Activated T-helper 2 cell treated with anti-CD3 and anti-CD28 coated beads, Interferon-gamma antibody, Interleukin-2, Interleukin-4, amounts not matched to agents 10 μg/mL and 5 μg/mL and 100 μg/mL, durations not matched to agents 14 hours and 24 hours and 36 hours (primary cell): ENCODE measurements around the gene COX19. TPM values are rescaled to one million over a fixed set of nuclear protein-coding genes. Genes with fewer than 3 reads are reported as not detected.
A peak's percentile ranks its signal among the peaks of the same experiment; 100 is the strongest.
"Not testable (repeated sequence)": the region's sequence is repeated elsewhere in the genome, so short reads cannot be mapped to it uniquely, and the experiment has no call there.

ENCODE experiments used
- DNase-seq: peaks from one replicate; pipeline ENCODE4 v3.0.0; 2021; ENCODE audit warnings: low spot score
- H3K27ac Mint-ChIP-seq: one replicate; pipeline ENCODE4 v1.8.0; 2021; ENCODE audit warnings: mixed read lengths
- H3K27me3 Mint-ChIP-seq: one replicate; pipeline ENCODE4 v1.8.0; 2021; ENCODE audit warnings: low read depth, mixed read lengths
- H3K36me3 Mint-ChIP-seq: one replicate; pipeline ENCODE4 v1.8.0; 2021; ENCODE audit warnings: low read depth, mixed read lengths
- H3K4me1 Mint-ChIP-seq: one replicate; pipeline ENCODE4 v1.8.0; 2021; ENCODE audit warnings: low read depth, mixed read lengths
- H3K4me3 Mint-ChIP-seq: one replicate; pipeline ENCODE4 v1.8.0; 2021; ENCODE audit warnings: low read depth, mild to moderate bottlenecking, moderate library complexity, mixed read lengths
- H3K9me3 Mint-ChIP-seq: one replicate; pipeline ENCODE4 v1.8.0; 2021; ENCODE audit warnings: mixed read lengths
- intact Hi-C: fragments of 100-400 bp; cut with micrococcal nuclease; formaldehyde crosslinking; loops from one replicate; pipeline ENCODE4 v1.15.1; 2023
- total RNA-seq: library from RNA; stranded (reverse); gene quantifications from 2 replicates; pipeline ENCODE4 v1.2.3, GENCODE V29; 2022

Gene COX19
- total RNA-seq, 1 donor from 2014 or later: 17.2 TPM

DNA sequence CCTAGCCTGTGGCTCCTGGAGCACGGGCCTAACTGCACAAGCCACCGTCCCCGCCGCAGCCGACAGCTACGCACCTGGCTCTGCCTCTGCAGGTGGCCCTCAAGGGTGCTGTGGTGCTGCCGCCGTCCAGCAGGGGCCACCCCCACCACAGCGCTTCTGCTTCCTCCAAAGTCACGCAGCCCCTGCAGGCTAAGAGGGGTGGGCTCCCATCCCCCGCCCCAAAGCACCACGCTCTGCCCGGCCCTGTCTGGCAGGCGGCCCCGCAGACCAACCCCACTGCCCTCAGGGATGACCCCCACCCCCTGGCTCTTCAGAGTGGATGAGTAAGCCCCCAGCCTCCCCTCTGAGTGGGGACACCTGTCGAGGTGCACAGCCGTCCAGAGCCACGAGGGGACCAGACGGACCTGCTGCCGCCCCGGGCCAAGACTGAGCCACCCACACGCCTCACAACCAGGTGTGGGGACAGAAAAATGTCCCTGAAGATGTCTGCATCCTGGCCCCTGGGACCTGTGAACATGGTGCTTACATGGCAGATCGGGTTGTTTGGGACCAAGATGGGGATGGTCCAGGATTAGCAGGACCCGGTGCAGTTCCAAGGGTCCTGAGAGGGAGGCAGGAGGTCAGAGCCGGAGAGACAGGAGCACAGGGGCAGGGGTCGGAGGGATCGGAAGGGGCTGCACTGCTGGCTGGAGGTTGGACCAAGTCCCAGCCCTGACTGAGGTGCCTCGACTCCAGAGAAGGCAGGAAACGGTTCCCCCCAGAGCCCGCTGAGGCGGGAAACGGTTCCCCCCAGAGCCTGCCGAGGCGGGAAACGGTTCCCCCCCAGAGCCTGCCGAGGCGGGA, 11.9 kb downstream of the COX19 start:
- H3K36me3 Mint-ChIP-seq: peaks cover 19% of the 10 kb centered on the region
- no peak for DNase-seq
- intact Hi-C loops: no loop called here
- peaks cover 2% of the 10 kb centered on the region for H3K4me1 Mint-ChIP-seq
- H3K27ac Mint-ChIP-seq: no peak overlapping the region
- H3K4me3 Mint-ChIP-seq: no peak overlapping the region
- peaks cover 2% of the 10 kb centered on the region for H3K27me3 Mint-ChIP-seq
- no peaks in the 10 kb centered on the region for H3K9me3 Mint-ChIP-seq

DNA sequence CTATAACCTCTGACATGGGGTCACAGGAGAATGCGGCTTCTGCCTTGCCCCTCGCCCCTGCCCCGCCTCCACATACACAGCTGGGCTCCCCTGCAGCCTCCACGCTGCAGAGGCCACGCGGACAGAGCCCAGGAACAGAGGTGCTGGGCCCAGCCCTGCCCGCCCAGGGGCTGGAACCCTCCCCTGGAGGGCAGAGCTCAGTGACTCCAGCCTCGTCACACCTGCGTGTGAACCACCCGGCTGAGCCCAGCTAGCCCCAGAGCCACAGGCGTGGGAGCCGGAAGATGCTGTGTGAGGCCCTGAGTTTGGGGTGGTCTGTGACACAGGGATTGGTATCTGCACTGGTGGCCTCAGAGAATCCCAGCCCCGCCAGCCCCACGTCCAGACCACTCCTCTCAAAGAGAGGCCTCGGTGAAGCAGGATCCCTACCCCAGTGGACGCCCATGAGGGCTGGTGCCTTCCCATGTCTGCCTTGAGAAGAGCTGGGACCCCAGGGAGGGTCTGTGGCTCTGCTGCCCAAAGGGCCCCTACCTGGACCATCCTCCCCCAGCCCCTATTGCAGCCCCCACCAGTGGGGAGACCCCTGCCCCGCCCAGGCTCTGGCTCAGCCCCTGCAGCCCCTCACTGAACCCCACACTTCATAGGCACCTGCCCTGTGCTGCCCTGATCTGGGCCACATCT, 12.8 kb downstream of the COX19 start:
- H3K4me1 Mint-ChIP-seq: peaks cover 2% of the 10 kb centered on the region
- H3K36me3 Mint-ChIP-seq: peaks cover 11% of the 10 kb centered on the region
- peaks cover 2% of the 10 kb centered on the region for H3K27me3 Mint-ChIP-seq
- intact Hi-C loops: no loop called here
- no peak for DNase-seq
- no peak overlapping the region for H3K27ac Mint-ChIP-seq
- no peaks in the 10 kb centered on the region for H3K9me3 Mint-ChIP-seq
- H3K4me3 Mint-ChIP-seq: no peak overlapping the region

DNA sequence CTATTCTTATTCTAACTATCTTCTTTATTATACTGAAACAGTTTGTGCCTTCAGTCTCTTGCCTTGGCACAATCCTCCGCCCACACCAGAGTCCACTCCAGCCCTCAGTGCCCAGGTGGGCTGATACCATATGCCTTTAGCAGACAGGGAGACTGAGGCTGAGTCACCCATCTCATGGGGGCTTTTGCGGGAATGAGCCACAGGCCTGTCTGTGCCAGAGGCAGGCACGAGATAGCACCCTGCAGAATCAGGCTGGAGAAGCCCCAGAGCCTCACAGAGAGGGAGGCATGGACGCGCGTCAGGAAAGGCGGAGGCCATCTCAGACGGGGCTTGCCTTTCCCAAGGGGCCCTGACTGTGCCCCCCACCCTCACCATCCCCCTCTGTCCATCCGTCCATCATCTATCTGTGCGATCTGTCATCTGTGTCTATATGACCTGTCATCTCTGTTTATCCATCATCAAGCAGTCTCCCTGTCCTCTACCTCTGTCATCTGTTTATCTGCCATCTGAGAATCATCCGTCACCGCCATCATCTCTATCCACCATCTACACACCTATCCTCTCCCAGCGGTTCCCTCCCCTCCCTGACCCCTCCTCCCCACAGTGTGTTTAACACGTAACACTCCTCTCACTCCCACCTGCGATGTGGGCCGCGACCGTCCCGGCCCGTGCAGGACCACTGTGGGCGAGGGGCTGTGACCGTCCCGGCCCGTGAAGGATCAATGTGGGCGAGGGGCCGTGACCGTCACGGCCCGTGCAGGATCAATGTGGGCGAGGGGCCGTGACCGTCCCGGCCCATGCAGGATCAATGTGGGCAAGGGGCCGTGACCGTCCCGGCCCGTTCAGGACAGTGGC, 13.6 kb downstream of the COX19 start:
- Mint-ChIP-seq H3K9me3 (no peaks in the 10 kb centered on the region), H3K27me3 (peaks cover 2% of the 10 kb centered on the region), H3K4me3 (no peak overlapping the region), H3K27ac (no peak overlapping the region), H3K4me1 (peaks cover 2% of the 10 kb centered on the region), H3K36me3 (peaks cover 4% of the 10 kb centered on the region)
- no peak for DNase-seq
- intact Hi-C loops: no loop called here

DNA sequence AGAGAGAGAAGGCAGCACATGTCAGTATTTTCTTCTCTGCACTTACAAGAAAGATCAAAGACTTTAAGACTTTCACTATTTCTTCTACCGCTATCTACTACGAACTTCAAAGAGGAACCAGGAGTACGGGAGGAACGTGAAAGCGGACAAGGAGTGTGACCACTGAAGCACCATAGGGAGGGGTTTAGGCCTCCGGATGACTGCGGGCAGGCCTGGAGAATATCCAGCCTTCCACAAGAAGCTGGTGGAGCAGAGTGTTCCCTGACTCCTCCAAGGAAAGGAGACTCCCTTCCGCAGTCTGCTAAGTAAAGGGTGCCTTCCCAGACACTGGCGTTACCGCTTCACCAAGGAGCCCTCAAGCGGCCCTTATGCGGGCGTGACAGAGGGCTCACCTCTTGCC, 14.4 kb downstream of the COX19 start:
- H3K36me3 Mint-ChIP-seq, H3K27ac Mint-ChIP-seq, H3K4me1 Mint-ChIP-seq, intact Hi-C loops, H3K4me3 Mint-ChIP-seq, H3K27me3 Mint-ChIP-seq, H3K9me3 Mint-ChIP-seq, DNase-seq: not testable (repeated sequence)

DNA sequence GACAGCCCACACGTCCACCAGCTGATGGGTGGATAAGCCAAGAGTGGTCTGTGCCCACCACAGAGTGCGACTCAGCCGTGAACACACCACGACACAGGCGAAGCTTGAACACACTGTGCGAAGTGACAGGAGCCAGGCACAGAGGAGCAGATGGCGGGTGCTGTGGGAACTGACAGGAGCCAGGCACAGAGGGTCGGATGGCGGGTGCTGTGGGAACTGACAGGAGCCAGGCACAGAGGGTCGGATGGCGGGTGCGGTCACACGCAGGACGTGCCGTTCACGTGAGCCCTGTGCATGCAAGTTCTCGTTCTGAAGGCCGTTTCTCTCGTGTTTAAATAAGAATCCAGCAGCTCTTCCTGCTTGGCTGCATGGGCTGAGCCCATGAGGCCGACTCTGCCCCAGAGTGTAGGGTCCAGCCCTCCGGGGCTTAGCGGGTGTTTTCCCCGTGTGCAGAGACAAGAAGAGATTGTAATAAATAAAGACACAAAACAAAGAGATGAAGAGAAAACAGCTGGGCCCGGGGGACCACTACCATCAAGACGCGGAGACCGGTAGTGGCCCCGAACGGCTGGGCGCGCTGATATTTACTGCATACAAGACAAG, 15.0 kb downstream of the COX19 start:
- H3K36me3 Mint-ChIP-seq: no peaks in the 10 kb centered on the region

GRCh38 chr7:959740-960139, 15.6 kb downstream of the COX19 start:
- intact Hi-C loops: loop anchor here (5.0 kb wide), 1 partner anchor 37 kb away; no protein-coding TSS in a partner anchor
- not testable (repeated sequence) for DNase-seq, H3K4me3 Mint-ChIP-seq, H3K9me3 Mint-ChIP-seq, H3K36me3 Mint-ChIP-seq, H3K27me3 Mint-ChIP-seq, H3K27ac Mint-ChIP-seq, H3K4me1 Mint-ChIP-seq

More for the DNA sequence above, 15.0 kb downstream of the COX19 start:
- DNase-seq: no peak
- no peaks in the 10 kb centered on the region for H3K9me3 Mint-ChIP-seq
- intact Hi-C loops: no loop called here
- peaks cover 7% of the 10 kb centered on the region for H3K27me3 Mint-ChIP-seq
- H3K4me1 Mint-ChIP-seq: peaks cover 2% of the 10 kb centered on the region
- H3K4me3 Mint-ChIP-seq: no peak overlapping the region
- no peak overlapping the region for H3K27ac Mint-ChIP-seq

DNA sequence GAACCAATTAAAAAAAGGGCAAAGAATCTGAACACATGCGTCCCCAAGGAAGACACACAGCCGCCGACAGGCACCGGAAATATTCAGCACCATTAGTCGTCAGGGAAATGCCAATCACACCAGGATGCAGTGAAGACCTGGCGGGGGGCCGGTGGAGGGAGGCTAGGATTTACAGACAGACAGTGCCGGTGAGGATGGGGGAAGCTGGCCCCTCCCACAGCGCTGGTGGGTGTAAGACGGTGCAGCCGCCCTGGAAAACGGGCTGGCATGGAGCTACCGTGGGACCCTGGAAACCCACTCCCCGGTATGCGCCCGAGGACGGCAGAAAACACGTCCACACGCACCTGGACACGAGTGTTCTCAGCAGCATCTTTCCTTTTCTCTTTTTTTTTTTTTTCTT, 16.1 kb downstream of the COX19 start:
- Mint-ChIP-seq H3K27ac (no peak overlapping the region), H3K9me3 (no peaks in the 10 kb centered on the region), H3K4me1 (peaks cover 2% of the 10 kb centered on the region), H3K4me3 (no peak overlapping the region), H3K27me3 (peaks cover 10% of the 10 kb centered on the region), H3K36me3 (no peaks in the 10 kb centered on the region)
- intact Hi-C loops: loop anchor here (5.0 kb wide), 1 partner anchor 37 kb away; no protein-coding TSS in a partner anchor
- no peak for DNase-seq

DNA sequence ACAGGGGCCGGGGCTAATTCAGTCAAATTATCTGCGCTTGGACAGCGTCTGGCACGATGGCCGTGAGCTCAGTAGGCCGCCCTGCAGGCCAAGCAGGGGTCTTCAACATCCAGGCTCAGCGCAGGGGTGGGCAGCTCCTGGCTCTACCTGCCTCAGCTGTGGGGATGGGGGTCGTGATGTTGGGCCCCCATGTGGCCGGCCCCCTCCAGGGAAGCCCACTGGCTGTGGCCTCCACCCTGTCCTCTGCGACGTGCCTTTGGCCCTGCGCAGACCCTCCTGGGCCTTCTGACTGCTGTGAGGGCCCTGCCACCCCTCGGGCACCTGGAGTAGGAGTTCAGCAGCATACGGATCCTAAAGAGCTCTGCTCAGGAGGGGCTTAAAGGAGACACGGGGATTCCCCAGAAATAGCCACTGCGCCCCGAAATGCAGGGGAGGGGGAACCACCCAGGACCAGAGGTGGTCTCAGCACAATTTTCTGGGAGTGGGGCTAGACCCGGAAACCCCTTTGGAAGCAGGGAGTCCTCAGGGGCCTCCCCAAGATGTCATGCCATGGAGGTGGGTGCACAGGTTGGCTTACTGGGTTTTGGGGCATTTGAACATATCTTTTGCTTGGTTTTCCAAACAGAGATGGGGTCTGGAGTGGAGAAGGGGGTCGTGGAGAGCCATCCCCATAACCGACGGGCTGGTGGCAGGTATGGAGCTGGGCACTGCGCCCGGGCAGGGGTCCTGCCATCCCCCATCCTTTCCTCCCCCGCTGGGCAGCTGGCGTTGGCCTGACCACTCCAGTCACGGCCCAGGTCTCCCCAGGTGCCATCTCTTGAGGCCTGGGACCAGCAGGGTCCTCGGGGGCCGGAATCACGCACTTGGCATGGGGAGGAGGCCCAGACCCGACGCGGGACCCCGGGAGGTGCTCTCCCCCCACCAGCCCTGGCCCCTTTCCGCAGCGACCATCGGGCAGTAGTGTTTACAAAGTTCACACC, 16.8 kb downstream of the COX19 start:
- Mint-ChIP-seq H3K36me3 (no peaks in the 10 kb centered on the region), H3K9me3 (no peaks in the 10 kb centered on the region), H3K27me3 (peaks cover 8% of the 10 kb centered on the region), H3K4me1 (no peaks in the 10 kb centered on the region), H3K4me3 (no peak overlapping the region), H3K27ac (no peak overlapping the region)
- no peak for DNase-seq
- intact Hi-C loops: loop anchor here (5.0 kb wide), 1 partner anchor 36 kb away; no protein-coding TSS in a partner anchor

DNA sequence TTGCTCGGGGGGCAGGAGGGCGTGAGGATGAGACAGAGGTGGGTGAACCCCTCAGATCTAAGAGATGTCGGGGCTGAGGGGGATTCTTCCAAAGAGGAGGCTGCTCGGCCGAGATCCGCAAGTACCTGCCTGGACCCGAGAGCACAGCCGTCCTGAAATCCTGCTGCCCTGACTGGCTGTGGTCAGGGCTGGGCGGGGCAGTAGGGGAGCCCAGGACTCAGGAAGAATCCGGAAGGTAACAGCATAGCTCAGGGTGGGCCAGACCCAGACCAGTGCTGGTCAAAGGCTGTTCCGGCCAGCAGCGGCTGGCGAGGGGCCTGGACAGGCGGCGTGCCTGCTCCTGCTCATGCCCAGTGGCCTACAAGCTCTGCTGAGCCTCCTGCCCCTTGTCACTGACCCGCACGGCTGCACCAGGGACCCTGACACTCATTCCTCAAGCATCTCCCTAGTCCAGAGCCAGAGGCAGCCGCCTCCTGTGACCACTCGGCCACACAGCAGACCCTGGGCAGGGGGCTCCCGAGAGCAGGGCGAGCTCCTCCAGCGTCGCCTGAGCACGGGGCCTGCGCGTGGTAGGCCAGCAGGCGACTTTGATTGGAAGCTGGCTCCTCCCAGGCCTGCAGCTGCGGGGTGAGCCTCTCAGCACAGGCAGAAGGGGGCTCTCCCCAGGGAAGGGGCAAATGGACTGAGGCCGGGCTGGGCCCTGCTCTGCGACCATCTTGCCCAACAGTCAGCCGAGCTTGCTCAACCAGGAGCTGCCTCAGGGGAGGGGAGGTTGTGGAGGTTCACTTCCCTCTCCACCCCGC, 17.7 kb downstream of the COX19 start:
- no peaks in the 10 kb centered on the region for H3K36me3 Mint-ChIP-seq
- no peaks in the 10 kb centered on the region for H3K9me3 Mint-ChIP-seq
- no peak overlapping the region for H3K27ac Mint-ChIP-seq
- no peak overlapping the region for H3K4me3 Mint-ChIP-seq
- H3K27me3 Mint-ChIP-seq: peaks cover 8% of the 10 kb centered on the region
- intact Hi-C loops: loop anchor here (5.0 kb wide), 1 partner anchor 35 kb away; no protein-coding TSS in a partner anchor
- DNase-seq: no peak
- H3K4me1 Mint-ChIP-seq: peaks cover under 1% of the 10 kb centered on the region

GRCh38 chr7:956031-956430, 19.3 kb downstream of the COX19 start:
- intact Hi-C loops: loop anchor here (5.0 kb wide), 1 partner anchor 34 kb away; no protein-coding TSS in a partner anchor
- H3K4me1 Mint-ChIP-seq: peaks cover 2% of the 10 kb centered on the region
- H3K4me3 Mint-ChIP-seq: peak overlapping the region; percentile 71
- DNase-seq: no peak
- H3K36me3 Mint-ChIP-seq: no peaks in the 10 kb centered on the region
- H3K9me3 Mint-ChIP-seq: no peaks in the 10 kb centered on the region
- H3K27me3 Mint-ChIP-seq: peaks cover 8% of the 10 kb centered on the region
- H3K27ac Mint-ChIP-seq: no peak overlapping the region
